ENCODE measurements around the gene PLCB2.

DNA sequence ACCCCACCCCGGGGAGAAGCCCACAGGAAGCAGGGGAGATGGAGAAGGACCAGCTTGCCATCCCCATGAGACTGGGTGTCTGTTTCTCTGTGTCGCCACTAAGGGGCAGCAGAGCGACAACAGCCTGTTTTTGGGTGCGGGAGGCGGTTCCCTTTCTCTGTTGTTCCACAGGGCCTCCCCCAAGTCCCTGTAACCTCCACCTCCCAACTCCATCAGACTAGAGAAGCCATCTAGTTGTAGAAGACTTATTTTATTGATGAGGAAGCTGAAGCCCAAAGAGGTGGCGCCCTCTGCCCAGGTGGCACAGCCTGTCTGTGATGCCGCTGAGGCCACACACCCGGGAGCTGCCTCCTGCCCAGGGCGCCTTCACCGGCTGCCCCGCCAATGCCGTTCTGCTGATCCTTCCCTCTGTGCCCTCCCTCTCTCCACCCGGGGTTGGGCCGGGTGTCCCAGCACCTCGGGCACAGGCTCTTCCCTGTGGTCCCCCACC, 36.9 kb upstream of the PLCB2 start:
- TF ChIP-seq YY1 (IDR thresholded peaks at IDR 0.05; ENCODE audit: insufficient read depth, insufficient read length) = no peak
- TF ChIP-seq SUZ12 (IDR thresholded peaks at IDR 0.05; ENCODE audit: extremely low read depth, insufficient read depth, insufficient read length) = no peak
- no peak for TF ChIP-seq ZNF274 (IDR thresholded peaks at IDR 0.05; ENCODE audit: low read depth, low read length)
